Suprapubic skin (tissue), 3 donors: ENCODE measurements around the gene PODNL1.

Experiments
- POLR2A ChIP-seq, 2 donors: fragments of 450-650 bp; IDR thresholded peaks; one replicate each; pipeline ENCODE4 v1.6.1; 2017; ENCODE audit warnings: antibody characterized with exemption in 2 of 2, mild to moderate bottlenecking in 2 of 2, moderate library complexity in 2 of 2
- TF ChIP-seq, protein P1 (sequence below), 2 donors: fragments of 200-600 bp in 1 of 2; fragments of 450-650 bp in 1 of 2; sonication (generic) in 1 of 2; IDR thresholded peaks; one replicate each; pipeline ENCODE4 v1.5.1; 2016 to 2019; ENCODE audit warnings: antibody characterized with exemption in 2 of 2, mild to moderate bottlenecking in 1 of 2, moderate library complexity in 1 of 2

GRCh38 chr19:13985771-13986347 is 47.6 kb upstream of the PODNL1 start:
- TF ChIP-seq, protein P1, sequence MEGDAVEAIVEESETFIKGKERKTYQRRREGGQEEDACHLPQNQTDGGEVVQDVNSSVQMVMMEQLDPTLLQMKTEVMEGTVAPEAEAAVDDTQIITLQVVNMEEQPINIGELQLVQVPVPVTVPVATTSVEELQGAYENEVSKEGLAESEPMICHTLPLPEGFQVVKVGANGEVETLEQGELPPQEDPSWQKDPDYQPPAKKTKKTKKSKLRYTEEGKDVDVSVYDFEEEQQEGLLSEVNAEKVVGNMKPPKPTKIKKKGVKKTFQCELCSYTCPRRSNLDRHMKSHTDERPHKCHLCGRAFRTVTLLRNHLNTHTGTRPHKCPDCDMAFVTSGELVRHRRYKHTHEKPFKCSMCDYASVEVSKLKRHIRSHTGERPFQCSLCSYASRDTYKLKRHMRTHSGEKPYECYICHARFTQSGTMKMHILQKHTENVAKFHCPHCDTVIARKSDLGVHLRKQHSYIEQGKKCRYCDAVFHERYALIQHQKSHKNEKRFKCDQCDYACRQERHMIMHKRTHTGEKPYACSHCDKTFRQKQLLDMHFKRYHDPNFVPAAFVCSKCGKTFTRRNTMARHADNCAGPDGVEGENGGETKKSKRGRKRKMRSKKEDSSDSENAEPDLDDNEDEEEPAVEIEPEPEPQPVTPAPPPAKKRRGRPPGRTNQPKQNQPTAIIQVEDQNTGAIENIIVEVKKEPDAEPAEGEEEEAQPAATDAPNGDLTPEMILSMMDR (IDR thresholded peaks at IDR 0.05): no peak
- TF ChIP-seq POLR2A (IDR thresholded peaks at IDR 0.05): no peak
